GM04503 (cell line): ENCODE data around the gene RBBP8.

Experiments used
- DNase-seq: peaks from one replicate; pipeline ENCODE4 v3.0.0-alpha.2; 2012; ENCODE audit warnings: low read depth

RBBP8 gene

GRCh38 chr18:23062011-23062410 is 128.9 kb downstream of the RBBP8 start:
- no peak for DNase-seq

GRCh38 chr18:23063502-23063901 is 130.4 kb downstream of the RBBP8 start:
- no peak for DNase-seq

DNA sequence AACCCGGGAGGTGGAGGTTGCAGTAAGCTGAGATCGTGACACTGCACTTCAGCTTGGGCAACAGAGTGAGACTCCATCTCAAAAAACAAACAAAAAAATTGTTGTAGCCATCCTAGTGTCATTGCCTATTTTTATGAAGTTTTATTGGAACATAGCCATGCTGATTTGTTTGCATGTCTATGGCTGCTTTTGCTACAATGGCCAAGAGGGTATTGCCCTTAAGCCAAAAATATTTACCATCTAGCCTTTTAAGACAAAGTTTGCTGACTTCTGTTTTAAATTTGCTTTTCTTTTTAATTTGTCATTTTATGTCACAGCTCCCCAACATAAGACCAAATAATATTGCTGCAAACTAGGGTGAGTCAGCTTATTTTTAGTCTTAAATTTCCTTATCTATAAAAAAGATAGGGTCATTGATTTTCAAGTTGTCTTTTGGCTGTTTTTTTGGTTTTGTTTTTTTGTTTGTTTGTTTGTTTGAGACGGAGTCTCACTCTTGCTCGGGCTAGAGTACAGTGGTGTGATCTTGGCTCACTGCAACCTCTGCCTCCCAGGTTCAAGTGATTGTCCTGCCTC is 132.2 kb downstream of the RBBP8 start:
- DNase-seq: no peak

DNA sequence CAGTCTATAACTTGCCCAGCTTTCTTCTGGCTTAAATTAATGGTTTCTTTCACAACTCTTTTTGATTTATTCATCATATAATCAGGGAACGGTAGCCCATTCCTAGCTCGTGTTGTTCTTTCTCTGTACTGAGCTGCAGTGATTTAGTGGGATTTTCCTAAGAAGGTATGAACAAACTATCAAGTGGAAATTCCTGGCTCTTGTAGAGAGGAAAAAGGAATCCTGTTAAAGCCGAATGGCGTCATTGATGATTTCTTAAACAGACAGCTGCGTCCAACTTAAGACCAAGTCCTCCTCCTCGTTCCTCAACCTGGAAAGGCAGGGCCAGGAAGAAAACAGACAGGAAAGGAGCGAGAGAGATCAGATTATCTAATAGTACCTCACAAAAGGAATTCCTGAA is 132.9 kb downstream of the RBBP8 start:
- DNase-seq: no peak

DNA sequence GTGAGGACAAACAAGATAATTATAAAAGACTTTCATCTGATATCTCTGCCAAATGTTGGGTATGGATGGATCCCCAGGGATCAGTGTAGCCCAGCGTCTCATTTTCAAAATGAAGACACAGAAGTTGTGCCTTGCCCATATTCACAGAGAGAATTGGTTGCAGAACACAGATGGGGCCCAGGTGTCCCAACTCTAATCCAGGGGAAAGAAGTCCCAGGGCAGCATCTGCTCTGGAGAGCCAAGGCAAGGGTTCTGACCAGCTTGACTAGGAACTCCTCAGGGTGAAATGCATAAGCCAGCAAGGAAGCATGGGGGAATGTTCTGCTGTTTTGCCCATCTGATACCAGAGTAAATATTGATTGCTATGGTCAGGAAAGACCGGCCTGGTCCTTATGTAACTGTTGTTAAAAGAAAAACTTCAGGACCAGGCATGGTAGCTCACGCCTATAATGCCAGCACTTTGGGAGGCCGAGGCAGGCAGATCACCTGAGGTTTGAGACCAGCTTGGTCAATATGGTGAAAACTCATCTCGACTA is 133.4 kb downstream of the RBBP8 start:
- no peak for DNase-seq

DNA sequence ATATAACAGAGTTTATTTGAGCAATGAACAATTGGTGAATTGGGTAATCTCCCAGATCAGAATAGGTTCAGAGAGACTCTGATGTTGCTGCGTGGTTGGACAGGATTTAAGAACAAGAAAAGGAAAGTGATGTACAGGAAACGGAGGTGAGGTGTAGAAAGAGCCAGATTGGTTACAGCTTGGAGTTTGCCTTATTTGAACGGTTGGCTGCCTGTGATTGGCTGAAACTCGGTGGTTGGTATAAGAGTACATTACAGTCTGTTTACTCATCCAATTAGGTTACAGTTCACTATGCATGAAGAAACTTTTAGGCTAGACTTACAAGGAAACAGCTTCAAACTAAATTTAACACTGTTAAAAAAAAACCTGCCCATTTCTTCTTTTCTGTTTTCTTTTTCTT is 134.1 kb downstream of the RBBP8 start:
- no peak for DNase-seq

DNA sequence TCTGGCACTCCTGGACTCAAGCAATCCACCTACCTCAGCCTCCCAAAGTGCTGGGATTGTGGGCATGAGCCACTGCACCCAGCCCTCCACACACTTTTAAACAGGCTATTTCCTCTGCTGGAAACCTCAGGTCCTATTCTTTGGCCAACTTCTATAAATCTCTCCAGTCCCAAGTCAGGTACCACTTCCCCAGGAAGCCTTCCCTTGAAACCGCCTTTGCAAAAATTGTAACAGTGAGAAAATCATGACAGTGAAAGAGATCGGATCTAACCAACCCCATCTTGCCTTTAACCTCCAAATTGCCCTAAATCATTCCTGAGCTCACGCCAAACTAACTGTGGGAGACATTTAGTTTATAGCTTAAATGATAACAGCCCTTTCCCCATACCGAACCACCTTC is 134.9 kb downstream of the RBBP8 start:
- DNase-seq: no peak

DNA sequence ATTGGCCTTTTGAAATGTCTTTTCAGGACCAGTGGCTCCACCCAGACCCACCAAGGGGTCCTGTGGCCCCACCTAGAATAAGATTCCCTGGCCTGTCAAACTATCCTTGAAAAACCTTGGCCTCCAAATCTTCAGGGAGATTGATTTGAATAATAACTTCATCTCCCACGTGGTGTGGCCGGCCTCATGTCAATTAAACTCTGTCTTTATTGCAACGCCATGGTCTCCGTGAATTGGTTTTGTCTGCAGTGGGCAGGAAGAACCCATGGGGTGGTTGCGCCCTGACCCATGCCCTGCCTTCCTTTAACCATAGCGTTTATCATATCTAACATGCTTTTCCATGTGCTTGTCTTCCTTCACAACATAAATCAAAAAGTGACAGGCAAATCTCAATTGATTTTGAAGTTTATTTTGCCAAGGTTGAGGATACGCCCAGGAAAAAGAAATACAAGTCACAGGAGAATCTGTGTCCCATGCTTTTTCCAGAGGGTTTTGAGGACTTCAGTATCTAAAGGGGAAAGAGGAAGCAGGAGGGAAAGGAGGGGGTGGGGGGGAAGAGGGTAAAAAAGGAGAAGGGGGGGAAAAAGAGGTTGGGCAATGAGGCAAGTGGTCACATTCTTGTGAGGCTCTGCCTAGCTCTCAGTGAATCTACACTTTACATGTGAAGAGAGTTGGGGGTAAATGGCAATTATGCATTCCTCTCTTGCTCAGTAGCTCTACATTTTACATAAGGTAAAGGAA is 135.6 kb downstream of the RBBP8 start:
- DNase-seq: no peak

- no peak for DNase-seq
Measured at GRCh38 chr18:23069481-23069880, 136.4 kb downstream of the RBBP8 start.

GRCh38 chr18:23069898-23070297 is 136.8 kb downstream of the RBBP8 start:
- no peak for DNase-seq

DNA sequence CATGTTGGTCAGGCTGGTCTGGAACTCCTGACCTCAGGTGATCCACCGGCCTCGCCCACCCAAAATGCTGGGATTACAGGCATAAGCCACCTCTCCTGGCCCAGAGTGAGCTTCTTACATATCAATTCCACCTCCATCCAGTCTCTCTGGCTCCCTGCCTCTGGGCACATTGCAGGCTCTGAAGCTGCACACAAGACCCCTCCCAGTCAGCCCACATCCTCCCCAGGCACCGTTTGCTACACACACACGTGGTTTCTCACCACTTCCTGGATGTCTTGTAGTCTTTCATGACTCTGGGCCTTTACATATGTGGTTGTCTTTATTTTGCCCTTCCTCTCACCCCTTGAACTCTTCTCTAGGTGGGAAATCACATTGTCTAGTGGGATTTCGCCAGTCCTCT is 138.2 kb downstream of the RBBP8 start:
- no peak for DNase-seq

DNA sequence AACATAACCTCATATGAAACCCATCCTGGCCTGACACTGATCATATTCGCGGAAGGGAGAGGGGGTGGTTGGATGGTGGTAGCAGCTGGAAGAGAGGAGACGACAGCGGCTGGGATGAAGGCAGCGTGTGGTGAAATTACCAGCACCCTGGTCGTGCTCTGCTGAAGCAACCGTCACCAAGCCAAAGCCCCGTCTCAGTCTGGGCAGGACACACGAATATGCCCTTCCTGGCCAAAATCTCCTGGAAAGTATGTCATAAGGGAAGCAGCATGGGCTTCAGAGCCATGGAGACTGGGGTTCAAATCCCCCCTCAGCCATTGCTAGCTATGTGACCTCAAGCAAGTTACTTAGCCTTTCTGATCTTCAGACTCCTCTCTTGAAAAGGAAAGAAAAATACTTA is 139.0 kb downstream of the RBBP8 start:
- DNase-seq: no peak

GRCh38 chr18:23073996-23074606 is 141.0 kb downstream of the RBBP8 start:
- DNase-seq: no peak
